GM12891 (cell line): Measurements from ENCODE around the gene B9D2.

Source experiments
- PAX5 ChIP-seq: IDR thresholded peaks from 2 replicates; pipeline ENCODE4 v1.6.1; 2011; ENCODE audit warnings: low read length, moderate library complexity, mild to moderate bottlenecking; ENCODE audit not compliant: insufficient read depth, severe bottlenecking
- POLR2A ChIP-seq: IDR thresholded peaks from 2 replicates; pipeline ENCODE4 v1.6.1; 2011; ENCODE audit warnings: low read depth, low read length, control low read depth
- POLR2AphosphoS5 ChIP-seq: IDR thresholded peaks from 2 replicates; pipeline ENCODE4 v1.6.1; 2011; ENCODE audit warnings: low read depth, low read length, control low read depth
- POU2F2 ChIP-seq: IDR thresholded peaks from 2 replicates; pipeline ENCODE4 v1.6.1; 2011; ENCODE audit warnings: low read depth, mild to moderate bottlenecking, control low read depth, low read length, moderate library complexity
- SPI1 ChIP-seq: IDR thresholded peaks from 2 replicates; pipeline ENCODE4 v1.6.1; 2011; ENCODE audit warnings: low read depth, low read length, control low read depth
- TAF1 ChIP-seq: IDR thresholded peaks from 2 replicates; pipeline ENCODE4 v1.6.1; 2011; ENCODE audit warnings: low read depth, low read length, control low read depth

DNA sequence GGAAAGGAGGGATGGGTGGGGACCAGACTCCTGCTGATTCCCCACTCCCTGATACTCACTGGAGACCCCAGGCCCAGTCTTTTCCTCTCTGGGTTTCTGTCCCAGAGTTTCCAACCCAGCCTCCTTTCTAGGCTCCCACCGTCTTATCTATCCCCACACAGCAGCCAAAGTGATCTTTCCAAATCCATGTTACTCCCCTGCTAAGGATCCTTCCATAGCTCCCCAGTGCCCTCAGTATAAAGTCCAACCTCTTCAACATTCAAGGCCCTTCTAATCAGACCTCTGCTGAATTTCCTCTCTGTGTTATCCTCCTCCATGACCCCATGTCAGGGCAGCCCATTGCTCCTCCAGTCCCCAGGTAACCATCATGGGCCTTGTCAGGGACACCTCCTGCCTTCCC, 8.9 kb downstream of the B9D2 start:
- TF ChIP-seq POLR2A, result no peak
- no peak for TF ChIP-seq POLR2AphosphoS5
- TF ChIP-seq SPI1, result no peak
- no peak for TF ChIP-seq TAF1
- no peak for TF ChIP-seq PAX5
- TF ChIP-seq POU2F2, result no peak
